H1 (cell line): ENCODE data around the gene GRID1. TPM values are rescaled to one million over a fixed set of nuclear protein-coding genes. Genes with fewer than 3 reads are reported as not detected.

Source experiments
- CTCF ChIA-PET: fragments of 300-600 bp; sonication (Branson Sonifier 250); formaldehyde crosslinking; loops from one replicate; lab custom pipeline; 2021; ENCODE audit not compliant: partially characterized antibody; lab: Charles Lee
- POLR2A ChIA-PET: fragments of 300-600 bp; sonication (Branson Sonifier 250); formaldehyde crosslinking; loops from one replicate; lab custom pipeline; 2021; ENCODE audit warnings: inconsistent platforms; ENCODE audit not compliant: partially characterized antibody; lab: Charles Lee
- DNase-seq, 2 experiments: peaks; one replicate each; pipeline versions ENCODE4 v3.0.0 to v3.0.0-alpha.2; 2010 to 2022; ENCODE audit warnings: low spot score in 2 of 2, low read depth in 1 of 2, mixed read lengths in 1 of 2
- FAIRE-seq: peaks from 2 replicates; lab custom pipeline; 2011; peaks lifted over from hg19 to GRCh38; lab: Jason Lieb, UNC
- H2AFZ ChIP-seq: 2 replicates; pipeline ENCODE4 v1.8.1; 2012; ENCODE audit warnings: low read length, inconsistent platforms
- H2AK5ac ChIP-seq: 2 replicates; pipeline ENCODE4 v1.6.1; 2013; ENCODE audit warnings: low read depth, low read length
- H2BK120ac ChIP-seq: replicated peaks from 2 replicates; pipeline ENCODE3; 2013; ENCODE audit warnings: low read depth, low read length, inconsistent platforms
- H2BK12ac ChIP-seq: 2 replicates; pipeline ENCODE4 v1.6.1; 2013; ENCODE audit warnings: low read depth, low read length
- H2BK15ac ChIP-seq: 2 replicates; pipeline ENCODE4 v1.6.1; 2013; ENCODE audit warnings: low read length
- H2BK20ac ChIP-seq: 2 replicates; pipeline ENCODE4 v1.6.1; 2013; ENCODE audit warnings: low read length
- H2BK5ac ChIP-seq: 2 replicates; pipeline ENCODE4 v1.6.1; 2013; ENCODE audit warnings: low read depth, low read length
- H3K14ac ChIP-seq: 2 replicates; pipeline ENCODE4 v1.6.1; 2013; ENCODE audit warnings: inconsistent platforms; ENCODE audit not compliant: insufficient read length
- H3K18ac ChIP-seq: 2 replicates; pipeline ENCODE4 v1.6.1; 2013; ENCODE audit warnings: low read length; ENCODE audit errors: extremely low read depth
- H3K23ac ChIP-seq: 2 replicates; pipeline ENCODE4 v1.6.1; 2013; ENCODE audit warnings: inconsistent platforms; ENCODE audit not compliant: insufficient read length
- H3K23me2 ChIP-seq: 2 replicates; pipeline ENCODE4 v1.6.1; 2013; ENCODE audit warnings: low read depth, low read length
- H3K27ac ChIP-seq: 2 replicates; pipeline ENCODE4 v1.6.1; 2011; ENCODE audit warnings: low read depth, low read length, inconsistent platforms
- H3K27me3 ChIP-seq, 4 experiments: replicated peaks in 1 of 4; 1 replicate in 1 of 4; 2 replicates in 3 of 4; pipeline versions ENCODE4 v1.6.1 to v1.8.1; 2011 to 2013; ENCODE audit warnings: low read length in 3 of 4, mild to moderate bottlenecking in 3 of 4, inconsistent platforms in 2 of 4, mixed read lengths in 2 of 4, moderate library complexity in 1 of 4; ENCODE audit not compliant: control insufficient read depth in 3 of 4, insufficient read depth in 3 of 4; ENCODE audit errors: extremely low read depth in 1 of 4
- H3K36me3 ChIP-seq, 4 experiments: 2 replicates each; pipeline versions ENCODE4 v1.6.1 to v1.8.1; 2011 to 2013; ENCODE audit warnings: mild to moderate bottlenecking in 4 of 4, low read length in 3 of 4, moderate library complexity in 2 of 4, control low read depth in 1 of 4, inconsistent platforms in 1 of 4; ENCODE audit not compliant: insufficient read depth in 4 of 4, control insufficient read depth in 2 of 4
- H3K4ac ChIP-seq: replicated peaks from 2 replicates; pipeline ENCODE3; 2013; ENCODE audit warnings: low read length, low read depth, mixed read lengths, inconsistent platforms; ENCODE audit not compliant: insufficient read length
- H3K4me1 ChIP-seq, 4 experiments: replicated peaks in 1 of 4; 1 replicate in 1 of 4; 2 replicates in 3 of 4; pipeline versions ENCODE4 v1.6.1 to v1.8.1; 2011 to 2013; ENCODE audit warnings: low read length in 3 of 4, inconsistent platforms in 2 of 4, mixed read lengths in 1 of 4; ENCODE audit not compliant: insufficient read depth in 4 of 4, control insufficient read depth in 3 of 4
- H3K4me2 ChIP-seq, 2 experiments: 2 replicates each; pipeline versions ENCODE4 v1.6.1 to v1.8.1; 2011 to 2013; ENCODE audit warnings: low read depth in 2 of 2, low read length in 2 of 2, control low read depth in 1 of 2, inconsistent platforms in 1 of 2, mild to moderate bottlenecking in 1 of 2; ENCODE audit not compliant: insufficient read depth in 1 of 2
- H3K4me3 ChIP-seq, 4 experiments: fragments of 200-600, 300-600 bp in 1 of 4; sonication (generic), shearing (Covaris generic), sonication (Bioruptor Twin) in 1 of 4; 2 replicates each; pipeline versions ENCODE4 v1.5.1 to v1.8.1; 2011 to 2016; ENCODE audit warnings: low read length in 4 of 4, low read depth in 3 of 4, control low read depth in 2 of 4, inconsistent platforms in 2 of 4, mild to moderate bottlenecking in 2 of 4, mixed read lengths in 1 of 4, moderate library complexity in 1 of 4; ENCODE audit not compliant: insufficient read depth in 2 of 4; ENCODE audit errors: extremely low read depth in 1 of 4
- H3K56ac ChIP-seq: replicated peaks from 2 replicates; pipeline ENCODE3; 2013; ENCODE audit warnings: low read depth, mild to moderate bottlenecking, mixed read lengths, low read length, inconsistent platforms; ENCODE audit not compliant: insufficient read length
- H3K79me1 ChIP-seq: 2 replicates; pipeline ENCODE4 v1.6.1; 2013; ENCODE audit warnings: low read depth, low read length, control low read depth
- H3K79me2 ChIP-seq, 2 experiments: 2 replicates each; pipeline versions ENCODE4 v1.6.1 to v1.8.1; 2012 to 2013; ENCODE audit warnings: low read length in 2 of 2, mild to moderate bottlenecking in 2 of 2, inconsistent platforms in 1 of 2; ENCODE audit not compliant: insufficient read depth in 2 of 2, control insufficient read depth in 1 of 2
- H3K9ac ChIP-seq, 4 experiments: replicated peaks in 1 of 4; 1 replicate in 1 of 4; 2 replicates in 3 of 4; pipeline versions ENCODE4 v1.6.1 to v1.8.1; 2011 to 2013; ENCODE audit warnings: low read depth in 3 of 4, low read length in 3 of 4, control low read depth in 2 of 4, mild to moderate bottlenecking in 2 of 4, moderate library complexity in 2 of 4, inconsistent platforms in 1 of 4; ENCODE audit errors: extremely low read depth in 1 of 4
- H3K9me3 ChIP-seq, 2 experiments: 2 replicates each; pipeline versions ENCODE4 v1.6.1 to v1.8.1; 2012 to 2013; ENCODE audit warnings: mild to moderate bottlenecking in 2 of 2, moderate library complexity in 2 of 2, control low read depth in 1 of 2, inconsistent platforms in 1 of 2, low read depth in 1 of 2, low read length in 1 of 2, mixed read lengths in 1 of 2; ENCODE audit not compliant: insufficient read depth in 2 of 2
- H4K20me1 ChIP-seq, 2 experiments: replicated peaks in 1 of 2; 2 replicates each; pipeline versions ENCODE3 to v1.8.1; 2011 to 2013; ENCODE audit warnings: inconsistent platforms in 2 of 2, low read length in 2 of 2, mild to moderate bottlenecking in 1 of 2; ENCODE audit not compliant: insufficient read depth in 2 of 2, control insufficient read depth in 1 of 2
- H4K5ac ChIP-seq: 2 replicates; pipeline ENCODE4 v1.6.1; 2013; ENCODE audit warnings: low read length, low read depth, mixed read lengths, inconsistent platforms; ENCODE audit not compliant: insufficient read length
- H4K8ac ChIP-seq: 2 replicates; pipeline ENCODE4 v1.8.0; 2013; ENCODE audit warnings: mild to moderate bottlenecking, moderate library complexity, low read length, inconsistent platforms; ENCODE audit not compliant: insufficient read depth; ENCODE audit errors: extremely low read depth
- H4K91ac ChIP-seq: replicated peaks from 2 replicates; pipeline ENCODE3; 2013; ENCODE audit warnings: low read length, mixed read lengths, inconsistent platforms; ENCODE audit not compliant: insufficient read length
- ATF2 ChIP-seq: IDR thresholded peaks from 2 replicates; pipeline ENCODE4 v1.6.1; 2012; ENCODE audit warnings: low read length, inconsistent platforms
- FOSL1 ChIP-seq: IDR thresholded peaks from 2 replicates; pipeline ENCODE4 v1.6.1; 2011; ENCODE audit warnings: mild to moderate bottlenecking, low read depth, low read length, moderate library complexity; ENCODE audit not compliant: insufficient read depth
- RFX5 ChIP-seq: IDR thresholded peaks from 2 replicates; pipeline ENCODE4 v1.6.1; 2011; ENCODE audit warnings: low read depth, low read length, improper control_type of control experiment, borderline replicate concordance
- WGBS, 2 experiments: shearing (Covaris generic) in 1 of 2; methylation state at CpG; one replicate each; pipeline versions ENCODE4 v1.1.6 to v1.1.7; 2013 to 2015; ENCODE audit warnings: low lambda C conversion rate in 2 of 2, mixed read lengths in 2 of 2, inconsistent platforms in 1 of 2, low coverage in 1 of 2, missing lambda C conversion rate in 1 of 2; ENCODE audit not compliant: insufficient replicate concordance in 2 of 2, insufficient coverage in 1 of 2, insufficient read length in 1 of 2; ENCODE audit errors: extremely low coverage in 1 of 2, missing lambda C conversion rate in 1 of 2; 5-methylcytosine and 5-hydroxymethylcytosine counted together
- polyA plus RNA-seq, 7 experiments: library from polyadenylated mRNA; depleted of rRNA in 3 of 7; stranded (reverse) in 5 of 7; unstranded in 2 of 7; fragments of >200 nt in 5 of 7; fragments of 200-250 nt in 2 of 7; gene quantifications; 1 replicate in 5 of 7; 2 replicates in 1 of 7; 4 replicates in 1 of 7; pipeline versions ENCODE4 v1.2.1 to v1.2.3, GENCODE V29; 2011 to 2013; ENCODE audit warnings: missing spikeins in 2 of 7, mixed read lengths in 2 of 7
- total RNA-seq: library from RNA; stranded (reverse); fragmentation: NEBNext Ultra II Directional; extraction: Animal tissue kit (Norgen Biotek cat#: 25700); gene quantifications from 2 replicates; pipeline ENCODE4 v1.2.1, GENCODE V29; 2021

GRID1 gene
- total and polyA plus RNA-seq, 2 of the 8 experiments (the other 6 are each of a cell fraction or from before 2014, with no cell fraction given), result 0.22 to 0.30 TPM

GRCh38 chr10:86255405-86256251 lies 111.0 kb downstream of the GRID1 start:
- H2BK20ac ChIP-seq, result no peak overlapping the region
- CTCF ChIA-PET, result interaction anchor here (0.6 to 15.7 kb wide), 17 partner anchors 7 to 140 kb away, joined by 3 to 137 read pairs (median 3); no protein-coding TSS in a partner anchor
- no peak overlapping the region for H3K18ac ChIP-seq
- no peak overlapping the region for H2AFZ ChIP-seq
- H3K27me3 ChIP-seq, result no peaks in the 10 kb centered on the region; a peak in 1 of 7 replicates
- peak in 1 of 2 experiments; percentile 33 for DNase-seq
- no peak overlapping the region for H3K4me3 ChIP-seq
- H3K79me2 ChIP-seq, result no peaks in the 10 kb centered on the region
- H3K9ac ChIP-seq, result no peak overlapping the region
- H3K79me1 ChIP-seq, result no peaks in the 10 kb centered on the region
- peaks cover 0 to 6% (median 5%) of the 10 kb centered on the region in 4 experiments; a peak in 4 of 7 replicates for H3K4me1 ChIP-seq
- no peak overlapping the region for H2BK5ac ChIP-seq
- H4K8ac ChIP-seq, result no peak overlapping the region
- H3K14ac ChIP-seq, result no peak overlapping the region
- H3K4ac ChIP-seq, result no peak overlapping the region
- H4K5ac ChIP-seq, result no peak overlapping the region
- H2BK15ac ChIP-seq, result no peak overlapping the region
- POLR2A ChIA-PET, result interaction anchor here (1.4 kb wide), 1 partner anchor 12 kb away, joined by 4 read pairs; no protein-coding TSS in a partner anchor
- no peak overlapping the region for H2BK12ac ChIP-seq
- H3K23ac ChIP-seq, result no peak overlapping the region
- H3K56ac ChIP-seq, result no peak overlapping the region
- H3K27ac ChIP-seq, result no peak overlapping the region
- no peaks in the 10 kb centered on the region for H3K23me2 ChIP-seq
- FAIRE-seq, result no peak
- H3K36me3 ChIP-seq, result no peaks in the 10 kb centered on the region; a peak in 1 of 8 replicates
- no peak overlapping the region for H2BK120ac ChIP-seq
- H3K4me2 ChIP-seq, result no peak overlapping the region
- no peaks in the 10 kb centered on the region for H4K20me1 ChIP-seq
- H2AK5ac ChIP-seq, result no peak overlapping the region
- TF ChIP-seq FOSL1 (no peak), ATF2 (no peak), RFX5 (no peak)
- TF ChIP-seq, all 59 proteins: peak for 0
- Histone ChIP-seq H4K91ac (no peak overlapping the region), H3K9me3 (no peaks in the 10 kb centered on the region)
- 85% methylated on average over 13 of the region's 14 CpGs; no CpG with 5 or more reads in 1 of the 2 experiments for WGBS, 2 experiments
